ENCODE results near the gene IL1RAP. TPM values are rescaled to one million over a fixed set of nuclear protein-coding genes. Genes with fewer than 3 reads are reported as not detected.
"Not testable (repeated sequence)": the region's sequence is repeated elsewhere in the genome, so short reads cannot be mapped to it uniquely, and the experiment has no call there.

The IL1RAP gene
- total and polyA plus RNA-seq, 12 donors: 2.1 to 11.9 (median 7.6) TPM

GRCh38 chr3:190517687-190518086 is 3.8 kb downstream of the IL1RAP start:
- Histone ChIP-seq H3K27me3 (no peaks in the 10 kb centered on the region), H3K9me3 (no peaks in the 10 kb centered on the region), H3K27ac (no peak overlapping the region), H3K4me1 (peaks cover 0 to 38% (median 10%) of the 10 kb centered on the region in 9 donors), H3K36me3 (no peaks in the 10 kb centered on the region), H3K4me3 (no peak overlapping the region)
- intact Hi-C loops (cut with DNase I): loop anchor here in 4 of 10 donors (5.0 to 10.0 kb wide), 3 partner anchors 77 to 180 kb away; no protein-coding TSS in a partner anchor
- 87 to 91% methylated on average over 3 of the region's 3 CpGs for WGBS, 2 donors
- ATAC-seq (no peak), DNase-seq (no peak)
- TF ChIP-seq, protein P1, sequence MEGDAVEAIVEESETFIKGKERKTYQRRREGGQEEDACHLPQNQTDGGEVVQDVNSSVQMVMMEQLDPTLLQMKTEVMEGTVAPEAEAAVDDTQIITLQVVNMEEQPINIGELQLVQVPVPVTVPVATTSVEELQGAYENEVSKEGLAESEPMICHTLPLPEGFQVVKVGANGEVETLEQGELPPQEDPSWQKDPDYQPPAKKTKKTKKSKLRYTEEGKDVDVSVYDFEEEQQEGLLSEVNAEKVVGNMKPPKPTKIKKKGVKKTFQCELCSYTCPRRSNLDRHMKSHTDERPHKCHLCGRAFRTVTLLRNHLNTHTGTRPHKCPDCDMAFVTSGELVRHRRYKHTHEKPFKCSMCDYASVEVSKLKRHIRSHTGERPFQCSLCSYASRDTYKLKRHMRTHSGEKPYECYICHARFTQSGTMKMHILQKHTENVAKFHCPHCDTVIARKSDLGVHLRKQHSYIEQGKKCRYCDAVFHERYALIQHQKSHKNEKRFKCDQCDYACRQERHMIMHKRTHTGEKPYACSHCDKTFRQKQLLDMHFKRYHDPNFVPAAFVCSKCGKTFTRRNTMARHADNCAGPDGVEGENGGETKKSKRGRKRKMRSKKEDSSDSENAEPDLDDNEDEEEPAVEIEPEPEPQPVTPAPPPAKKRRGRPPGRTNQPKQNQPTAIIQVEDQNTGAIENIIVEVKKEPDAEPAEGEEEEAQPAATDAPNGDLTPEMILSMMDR (IDR thresholded peaks at IDR 0.05): no peak

- H3K9me3 ChIP-seq, H3K27me3 ChIP-seq, H3K36me3 ChIP-seq, H3K27ac ChIP-seq, DNase-seq, H3K4me3 ChIP-seq, ATAC-seq: not testable (repeated sequence)
- 91 to 94% methylated on average over 4 of the region's 4 CpGs for WGBS, 2 donors
- intact Hi-C loops (cut with DNase I): loop anchor here in 4 of 10 donors (5.0 to 10.0 kb wide), 3 partner anchors 76 to 179 kb away; no protein-coding TSS in a partner anchor
- peaks cover 0 to 31% (median 10%) of the 10 kb centered on the region in 9 donors for H3K4me1 ChIP-seq
Measured at GRCh38 chr3:190518531-190518930, 4.6 kb downstream of the IL1RAP start.

DNA sequence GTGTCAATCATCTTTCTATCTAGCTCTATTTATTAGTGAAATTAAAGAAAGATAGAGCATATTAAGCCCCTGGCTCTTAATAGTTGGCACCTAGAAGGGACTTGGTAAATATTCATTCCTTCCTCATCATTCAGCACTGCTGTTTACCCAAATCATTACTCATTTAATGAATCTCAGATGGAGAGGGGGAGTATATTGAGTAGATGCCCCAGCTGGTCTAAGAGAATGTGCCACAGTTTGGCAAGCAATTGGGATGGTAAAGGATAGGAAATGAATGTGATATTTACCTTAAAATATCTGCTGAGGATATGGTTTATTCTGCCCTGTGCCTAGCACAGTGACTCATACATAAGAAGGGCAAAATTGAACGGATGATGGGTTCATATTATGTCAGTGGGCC is 6.0 kb downstream of the IL1RAP start:
- 38 to 59% methylated on average over 1 of the region's 1 CpG for WGBS, 2 donors
- intact Hi-C loops (cut with DNase I): loop anchor here in 4 of 10 donors (5.0 to 10.0 kb wide), 3 partner anchors 75 to 177 kb away; no protein-coding TSS in a partner anchor

GRCh38 chr3:190521998-190522397 is 8.1 kb downstream of the IL1RAP start:
- Histone ChIP-seq H3K4me1 (peaks cover 0 to 13% (median 4%) of the 10 kb centered on the region in 9 donors), H3K9me3 (peaks cover 0 to 3% (median 0%) of the 10 kb centered on the region in 11 donors)
- no peak for ATAC-seq

More for the DNA sequence above, 6.0 kb downstream of the IL1RAP start:
- H3K9me3 ChIP-seq: peaks cover 0 to 3% (median 0%) of the 10 kb centered on the region in 11 donors
- DNase-seq: no peak
- H3K4me3 ChIP-seq: no peak overlapping the region
- H3K4me1 ChIP-seq: peaks cover 0 to 30% (median 7%) of the 10 kb centered on the region in 9 donors
- H3K36me3 ChIP-seq: no peaks in the 10 kb centered on the region
- ATAC-seq: no peak
- no peak overlapping the region for H3K27ac ChIP-seq
- no peaks in the 10 kb centered on the region for H3K27me3 ChIP-seq
- TF ChIP-seq, protein P1 (IDR thresholded peaks at IDR 0.05): no peak

More at GRCh38 chr3:190521998-190522397, 8.1 kb downstream of the IL1RAP start:
- intact Hi-C loops (cut with DNase I): no loop called here
- DNase-seq: no peak
- TF ChIP-seq, protein P1 (IDR thresholded peaks at IDR 0.05): no peak
- Histone ChIP-seq H3K4me3 (no peak overlapping the region), H3K27ac (no peak overlapping the region), H3K27me3 (no peaks in the 10 kb centered on the region), H3K36me3 (peaks cover 0 to 3% (median 0%) of the 10 kb centered on the region in 9 donors)
- WGBS, 2 donors: 85 to 88% methylated on average over 3 of the region's 3 CpGs

All from heart right ventricle (tissue), 16 donors.